ENCODE results near the gene FSCN2. TPM values are rescaled to one million over a fixed set of nuclear protein-coding genes. Genes with fewer than 3 reads are reported as not detected.

The FSCN2 gene
- total RNA-seq, 4 donors from 2014 or later, result 0.20 to 0.46 TPM; not detected in 2

DNA sequence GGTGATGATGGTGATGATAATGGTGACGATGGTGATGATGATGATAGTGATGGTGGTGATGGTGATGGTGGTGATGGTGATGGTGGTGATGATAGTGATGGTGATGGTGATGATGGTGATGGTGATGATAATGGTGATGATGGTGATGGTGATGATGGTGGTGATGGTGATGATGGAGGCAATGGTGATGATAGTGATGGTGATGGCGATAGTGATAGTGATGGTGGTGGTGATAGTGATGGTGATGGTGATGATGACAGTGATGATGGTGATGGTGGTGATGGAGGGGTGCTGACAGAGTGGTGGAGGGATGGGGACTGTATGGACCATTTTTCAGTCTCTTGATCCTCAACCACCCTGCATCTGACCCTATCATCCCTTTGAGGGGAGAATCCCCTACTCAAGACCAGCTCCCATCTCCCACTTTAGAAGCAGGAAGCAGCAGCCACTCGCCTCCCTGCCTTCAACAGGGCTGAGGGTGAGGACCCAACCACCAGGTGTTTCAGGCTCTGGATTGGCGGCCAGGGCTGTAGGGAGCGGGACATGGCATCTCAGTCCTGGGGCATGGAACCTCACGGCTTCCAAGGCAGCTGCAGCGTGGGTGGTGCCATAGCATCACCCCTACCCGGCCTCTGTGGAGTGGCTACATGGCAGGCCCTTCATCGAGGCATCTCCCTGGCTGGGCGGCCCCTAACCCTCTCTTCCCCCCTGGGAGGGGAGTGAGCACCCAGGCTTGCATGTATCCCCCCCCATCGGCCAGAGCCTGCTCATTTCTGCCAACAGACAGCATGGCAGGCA lies 4.5 kb downstream of the FSCN2 start:
- in situ Hi-C loops (cut with MboI; ENCODE audit: low sequenced_read_pairs in 4 of 4) (no loop called here), intact Hi-C loops (cut with DNase I; ENCODE audit: low total_unique reads) (no loop called here)
- no peaks in the 10 kb centered on the region for H3K36me3 ChIP-seq
- peaks cover 40 to 46% (median 41%) of the 10 kb centered on the region in 3 donors for H3K27me3 ChIP-seq
- H3K4me3 ChIP-seq, result no peak overlapping the region
- ATAC-seq (no peak), DNase-seq (no peak)
- no peaks in the 10 kb centered on the region for H3K9me3 ChIP-seq
- TF ChIP-seq POLR2A (IDR thresholded peaks at IDR 0.05), result no peak
- TF ChIP-seq, protein P1, sequence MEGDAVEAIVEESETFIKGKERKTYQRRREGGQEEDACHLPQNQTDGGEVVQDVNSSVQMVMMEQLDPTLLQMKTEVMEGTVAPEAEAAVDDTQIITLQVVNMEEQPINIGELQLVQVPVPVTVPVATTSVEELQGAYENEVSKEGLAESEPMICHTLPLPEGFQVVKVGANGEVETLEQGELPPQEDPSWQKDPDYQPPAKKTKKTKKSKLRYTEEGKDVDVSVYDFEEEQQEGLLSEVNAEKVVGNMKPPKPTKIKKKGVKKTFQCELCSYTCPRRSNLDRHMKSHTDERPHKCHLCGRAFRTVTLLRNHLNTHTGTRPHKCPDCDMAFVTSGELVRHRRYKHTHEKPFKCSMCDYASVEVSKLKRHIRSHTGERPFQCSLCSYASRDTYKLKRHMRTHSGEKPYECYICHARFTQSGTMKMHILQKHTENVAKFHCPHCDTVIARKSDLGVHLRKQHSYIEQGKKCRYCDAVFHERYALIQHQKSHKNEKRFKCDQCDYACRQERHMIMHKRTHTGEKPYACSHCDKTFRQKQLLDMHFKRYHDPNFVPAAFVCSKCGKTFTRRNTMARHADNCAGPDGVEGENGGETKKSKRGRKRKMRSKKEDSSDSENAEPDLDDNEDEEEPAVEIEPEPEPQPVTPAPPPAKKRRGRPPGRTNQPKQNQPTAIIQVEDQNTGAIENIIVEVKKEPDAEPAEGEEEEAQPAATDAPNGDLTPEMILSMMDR (IDR thresholded peaks at IDR 0.05 in 4 of 5, conservative IDR thresholded peaks at IDR 0.05 in 1 of 5), result no peak
- H3K27ac ChIP-seq, result no peak overlapping the region
- peaks cover 9 to 11% of the 10 kb centered on the region in 2 donors for H3K4me1 ChIP-seq

DNA sequence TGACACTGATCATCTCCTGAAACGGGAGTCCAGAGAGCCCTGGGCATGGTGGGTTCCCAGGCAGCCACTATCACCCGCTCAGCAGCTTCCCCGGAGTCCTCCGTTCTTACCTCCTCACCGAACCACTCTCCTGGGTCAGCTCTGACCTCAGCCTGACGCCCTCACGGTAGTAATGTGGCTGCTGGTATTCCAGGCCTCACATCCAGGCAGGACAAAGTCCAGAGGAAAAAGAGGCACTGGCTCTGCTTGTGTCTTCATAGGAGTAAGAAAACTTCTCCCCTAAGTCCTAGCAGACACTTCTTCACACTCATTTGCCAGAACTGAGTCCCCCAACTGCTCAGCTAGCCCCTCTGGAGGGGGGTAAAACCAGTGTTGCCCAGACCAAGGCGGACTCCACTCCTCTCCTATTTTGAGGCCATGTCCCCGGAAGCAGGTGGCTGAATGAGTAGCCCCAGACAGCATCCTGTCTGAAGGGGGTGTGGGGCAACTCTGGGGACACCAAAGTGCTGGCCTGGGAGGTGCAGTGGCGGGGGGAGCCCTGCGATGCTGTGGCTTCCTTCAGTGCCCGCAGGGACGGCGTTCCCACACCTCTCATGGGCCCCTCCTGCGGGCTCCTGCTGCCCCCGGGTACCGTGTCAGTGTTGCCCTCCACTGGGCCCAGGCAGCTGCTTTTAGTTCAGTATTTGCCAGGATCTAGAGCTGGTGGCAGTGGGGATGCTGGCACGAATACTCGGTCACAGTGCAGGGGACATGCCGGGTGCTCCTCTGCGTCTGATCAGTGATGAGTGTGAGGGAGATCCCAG lies 5.4 kb downstream of the FSCN2 start:
- H3K36me3 ChIP-seq, result no peaks in the 10 kb centered on the region
- TF ChIP-seq POLR2A (IDR thresholded peaks at IDR 0.05), result no peak
- TF ChIP-seq, protein P1 (IDR thresholded peaks at IDR 0.05 in 4 of 5, conservative IDR thresholded peaks at IDR 0.05 in 1 of 5), result no peak
- ATAC-seq (no peak), DNase-seq (no peak)
- H3K4me1 ChIP-seq, result peaks cover 10 to 14% of the 10 kb centered on the region in 2 donors
- intact Hi-C loops (cut with DNase I; ENCODE audit: low total_unique reads) (no loop called here), in situ Hi-C loops (cut with MboI; ENCODE audit: low sequenced_read_pairs in 4 of 4) (no loop called here)
- H3K27ac ChIP-seq, result no peak overlapping the region
- H3K4me3 ChIP-seq, result no peak overlapping the region
- H3K9me3 ChIP-seq, result no peaks in the 10 kb centered on the region
- peaks cover 36 to 39% (median 39%) of the 10 kb centered on the region in 3 donors for H3K27me3 ChIP-seq

DNA sequence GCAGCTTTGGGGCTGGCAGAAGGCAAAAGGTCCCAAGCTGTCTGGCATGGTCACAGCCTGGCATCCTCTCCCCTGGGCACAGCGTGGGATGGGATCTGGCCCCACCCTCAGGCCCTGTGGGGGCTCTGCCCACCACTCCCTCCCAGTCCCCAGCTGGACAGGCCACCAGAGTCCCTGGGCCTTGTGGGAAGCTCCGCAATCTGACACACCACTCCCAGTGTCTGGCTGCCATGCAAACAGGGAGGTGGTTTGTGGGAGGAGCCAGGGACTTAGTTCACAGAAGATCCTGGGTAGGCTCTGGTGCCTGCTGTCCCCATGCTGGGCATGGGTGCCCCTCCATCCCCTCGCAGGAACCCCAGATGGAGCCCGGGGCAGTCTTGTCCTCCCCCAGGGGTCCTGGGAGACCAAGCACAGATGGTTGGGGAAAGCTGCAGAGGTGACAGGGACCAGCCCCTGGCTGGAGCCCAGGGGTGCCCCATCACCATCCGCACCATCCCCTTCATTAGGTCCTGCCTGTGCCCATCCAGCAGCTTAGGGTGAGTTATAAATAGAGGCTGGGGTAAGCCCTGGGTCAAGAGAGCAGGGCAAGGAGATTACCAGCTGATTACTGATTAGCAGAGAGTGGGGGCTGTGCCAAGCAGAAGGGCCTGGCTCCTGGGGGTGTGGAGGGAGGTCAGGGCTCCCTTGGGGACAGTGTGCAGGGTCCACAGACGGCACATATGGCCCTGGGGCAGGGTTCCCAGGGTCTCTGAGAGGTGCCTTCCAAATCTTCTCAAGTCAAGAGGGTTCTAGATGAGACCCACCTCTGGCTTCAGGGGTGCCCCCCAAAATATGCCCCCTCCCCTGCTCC lies 6.2 kb downstream of the FSCN2 start:
- intact Hi-C loops (cut with DNase I; ENCODE audit: low total_unique reads) (loop anchor here (5.0 kb wide), 1 partner anchor 47 kb away; no protein-coding TSS in a partner anchor), in situ Hi-C loops (cut with MboI; ENCODE audit: low sequenced_read_pairs in 4 of 4) (no loop called here)
- H3K36me3 ChIP-seq, result no peaks in the 10 kb centered on the region
- ATAC-seq (no peak), DNase-seq (no peak)
- no peak overlapping the region for H3K27ac ChIP-seq
- H3K4me3 ChIP-seq, result no peak overlapping the region
- H3K9me3 ChIP-seq, result no peaks in the 10 kb centered on the region
- H3K4me1 ChIP-seq, result peaks cover 10 to 14% of the 10 kb centered on the region in 2 donors
- TF ChIP-seq, protein P1 (IDR thresholded peaks at IDR 0.05 in 4 of 5, conservative IDR thresholded peaks at IDR 0.05 in 1 of 5), result no peak
- no peak for TF ChIP-seq POLR2A (IDR thresholded peaks at IDR 0.05)
- peaks cover 30 to 35% (median 30%) of the 10 kb centered on the region in 3 donors for H3K27me3 ChIP-seq

DNA sequence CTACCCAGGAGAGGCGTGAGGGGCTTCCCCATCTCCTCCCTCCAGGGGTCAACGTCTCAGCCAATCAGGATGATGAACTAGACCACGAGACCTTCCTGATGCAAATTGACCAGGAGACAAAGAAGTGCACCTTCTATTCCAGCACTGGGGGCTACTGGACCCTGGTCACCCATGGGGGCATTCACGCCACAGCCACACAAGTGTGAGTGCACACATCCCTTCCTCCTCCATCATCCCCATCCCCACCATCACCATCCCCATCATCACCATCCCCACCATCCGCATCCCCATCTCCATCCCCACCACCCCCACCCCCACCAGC lies 6.8 kb downstream of the FSCN2 start:
- Histone ChIP-seq H3K36me3 (peaks cover 0 to 5% of the 10 kb centered on the region in 2 donors), H3K4me1 (peaks cover 10 to 14% of the 10 kb centered on the region in 2 donors), H3K9me3 (no peaks in the 10 kb centered on the region), H3K27me3 (peaks cover 27 to 35% (median 28%) of the 10 kb centered on the region in 3 donors), H3K4me3 (no peak overlapping the region), H3K27ac (no peak overlapping the region)
- intact Hi-C loops (cut with DNase I; ENCODE audit: low total_unique reads) (loop anchor here (5.0 kb wide), 1 partner anchor 48 kb away; no protein-coding TSS in a partner anchor), in situ Hi-C loops (cut with MboI; ENCODE audit: low sequenced_read_pairs in 4 of 4) (no loop called here)
- TF ChIP-seq POLR2A (IDR thresholded peaks at IDR 0.05), result no peak
- TF ChIP-seq, protein P1 (IDR thresholded peaks at IDR 0.05 in 4 of 5, conservative IDR thresholded peaks at IDR 0.05 in 1 of 5), result no peak
- DNase-seq (no peak), ATAC-seq (no peak)
